KMS-11 (cell line): ENCODE data around the gene ITGB3.

Source experiments
- H2AFZ ChIP-seq: fragments of 200-600 bp; sonication (generic); 2 replicates; pipeline ENCODE4 v1.6.1; 2016; ENCODE audit warnings: antibody characterized with exemption, mixed run types, low read depth
- H3K27ac ChIP-seq: fragments of 200-600 bp; sonication (generic); 2 replicates; pipeline ENCODE4 v1.6.1; 2016; ENCODE audit warnings: mild to moderate bottlenecking, mixed run types
- H3K27me3 ChIP-seq: fragments of 200-600 bp; sonication (generic); 2 replicates; pipeline ENCODE4 v1.6.1; 2017; ENCODE audit warnings: mild to moderate bottlenecking, low read depth, mixed run types, moderate library complexity; ENCODE audit not compliant: insufficient read depth
- H3K36me3 ChIP-seq: fragments of 200-600 bp; sonication (generic); 2 replicates; pipeline ENCODE4 v1.6.1; 2017; ENCODE audit warnings: mild to moderate bottlenecking, mixed run types; ENCODE audit not compliant: insufficient read depth
- H3K4me1 ChIP-seq: fragments of 200-600 bp; sonication (generic); 2 replicates; pipeline ENCODE4 v1.6.1; 2016; ENCODE audit warnings: mild to moderate bottlenecking, low read depth, mixed run types; ENCODE audit not compliant: poor library complexity, severe bottlenecking
- H3K4me2 ChIP-seq: fragments of 200-600 bp; sonication (generic); 2 replicates; pipeline ENCODE4 v1.7.0; 2016; ENCODE audit warnings: mild to moderate bottlenecking, mixed run types
- H3K4me3 ChIP-seq: fragments of 200-600 bp; sonication (generic); IDR thresholded peaks from 2 replicates; pipeline ENCODE4 v1.6.1; 2017; ENCODE audit warnings: low read depth, low read length, mixed read lengths; ENCODE audit not compliant: insufficient read depth
- H3K79me2 ChIP-seq: fragments of 200-600 bp; sonication (generic); 2 replicates; pipeline ENCODE4 v1.6.1; 2016; ENCODE audit warnings: low read depth, mixed run types; ENCODE audit not compliant: insufficient read depth
- H3K9ac ChIP-seq: fragments of 200-600 bp; sonication (generic); 2 replicates; pipeline ENCODE4 v1.6.1; 2016; ENCODE audit warnings: mild to moderate bottlenecking, mixed run types
- H4K20me1 ChIP-seq: fragments of 200-600 bp; sonication (generic); 2 replicates; pipeline ENCODE4 v1.6.1; 2016; ENCODE audit warnings: mild to moderate bottlenecking, mixed run types; ENCODE audit not compliant: insufficient read depth
- TF ChIP-seq, protein P1 (sequence below): fragments of 200-600 bp; sonication (generic); conservative IDR thresholded peaks from 2 replicates; pipeline ENCODE4 v1.6.1; 2017; ENCODE audit warnings: low read depth, mild to moderate bottlenecking, antibody characterized with exemption, low read length, moderate library complexity, mixed read lengths

ITGB3 gene

DNA sequence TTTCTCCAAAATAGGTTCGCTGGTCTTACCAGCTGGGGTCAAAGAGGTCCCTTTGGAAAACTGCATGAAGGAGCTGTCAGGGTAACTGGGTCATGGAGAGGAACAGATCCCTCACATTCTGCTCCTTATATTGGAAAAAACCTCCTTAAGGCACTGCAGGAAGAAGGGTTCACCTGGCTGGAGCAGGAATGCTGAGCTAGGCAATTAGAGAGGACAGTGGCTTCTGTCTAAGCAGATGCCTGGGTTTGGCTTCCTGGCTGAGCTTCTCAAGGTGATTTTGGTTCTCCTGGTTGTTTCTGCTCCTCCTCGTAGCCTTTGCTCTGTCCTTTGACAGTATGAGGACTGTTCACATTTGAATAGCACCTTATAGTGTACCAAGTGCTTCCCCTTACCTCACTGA, 19.6 kb downstream of the ITGB3 start:
- H4K20me1 ChIP-seq, result no peaks in the 10 kb centered on the region
- H3K9ac ChIP-seq, result no peak overlapping the region
- H2AFZ ChIP-seq, result no peak overlapping the region
- H3K27ac ChIP-seq, result no peak overlapping the region
- H3K4me3 ChIP-seq, result no peak overlapping the region
- no peak overlapping the region for H3K4me2 ChIP-seq
- no peaks in the 10 kb centered on the region for H3K36me3 ChIP-seq
- H3K4me1 ChIP-seq, result peaks cover 6% of the 10 kb centered on the region
- H3K27me3 ChIP-seq, result no peaks in the 10 kb centered on the region
- TF ChIP-seq, protein P1, sequence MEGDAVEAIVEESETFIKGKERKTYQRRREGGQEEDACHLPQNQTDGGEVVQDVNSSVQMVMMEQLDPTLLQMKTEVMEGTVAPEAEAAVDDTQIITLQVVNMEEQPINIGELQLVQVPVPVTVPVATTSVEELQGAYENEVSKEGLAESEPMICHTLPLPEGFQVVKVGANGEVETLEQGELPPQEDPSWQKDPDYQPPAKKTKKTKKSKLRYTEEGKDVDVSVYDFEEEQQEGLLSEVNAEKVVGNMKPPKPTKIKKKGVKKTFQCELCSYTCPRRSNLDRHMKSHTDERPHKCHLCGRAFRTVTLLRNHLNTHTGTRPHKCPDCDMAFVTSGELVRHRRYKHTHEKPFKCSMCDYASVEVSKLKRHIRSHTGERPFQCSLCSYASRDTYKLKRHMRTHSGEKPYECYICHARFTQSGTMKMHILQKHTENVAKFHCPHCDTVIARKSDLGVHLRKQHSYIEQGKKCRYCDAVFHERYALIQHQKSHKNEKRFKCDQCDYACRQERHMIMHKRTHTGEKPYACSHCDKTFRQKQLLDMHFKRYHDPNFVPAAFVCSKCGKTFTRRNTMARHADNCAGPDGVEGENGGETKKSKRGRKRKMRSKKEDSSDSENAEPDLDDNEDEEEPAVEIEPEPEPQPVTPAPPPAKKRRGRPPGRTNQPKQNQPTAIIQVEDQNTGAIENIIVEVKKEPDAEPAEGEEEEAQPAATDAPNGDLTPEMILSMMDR, result no peak
- H3K79me2 ChIP-seq, result no peaks in the 10 kb centered on the region

DNA sequence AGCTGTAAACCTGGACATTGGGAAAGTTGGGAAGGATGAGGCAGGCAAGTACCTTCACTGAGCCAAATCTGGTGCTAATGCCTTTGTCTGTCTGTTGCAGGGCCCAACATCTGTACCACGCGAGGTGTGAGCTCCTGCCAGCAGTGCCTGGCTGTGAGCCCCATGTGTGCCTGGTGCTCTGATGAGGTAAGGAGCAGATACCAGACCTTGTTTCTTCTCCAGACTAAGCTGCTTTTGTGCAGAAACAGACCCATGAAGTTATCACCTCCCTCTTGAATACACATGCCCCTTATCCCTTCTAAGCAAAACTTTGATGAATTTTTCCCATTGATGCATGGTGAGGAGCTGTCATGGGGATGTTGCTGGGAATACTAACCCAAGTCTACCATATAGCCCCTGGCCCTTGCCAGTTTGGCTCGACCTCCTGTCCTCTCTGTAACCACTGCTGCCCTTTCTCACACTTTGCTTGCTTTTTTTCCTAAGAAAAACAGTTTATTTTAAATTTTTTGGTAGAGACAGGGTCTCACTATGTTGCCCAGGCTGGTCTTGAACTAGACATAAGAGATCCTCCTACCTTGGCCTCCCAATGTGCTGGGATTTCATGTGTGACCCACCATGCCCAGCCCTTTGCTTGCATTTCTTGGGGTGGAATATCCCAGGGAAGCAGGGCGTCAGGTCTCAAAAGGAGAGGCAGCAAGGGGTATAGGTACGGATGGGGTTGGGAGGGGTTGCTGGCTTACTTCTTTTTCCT, 20.9 kb downstream of the ITGB3 start:
- TF ChIP-seq, protein P1, result no peak
- no peak overlapping the region for H3K9ac ChIP-seq
- H3K4me2 ChIP-seq, result no peak overlapping the region
- no peak overlapping the region for H3K4me3 ChIP-seq
- H4K20me1 ChIP-seq, result no peaks in the 10 kb centered on the region
- no peak overlapping the region for H2AFZ ChIP-seq
- H3K27me3 ChIP-seq, result no peaks in the 10 kb centered on the region
- H3K27ac ChIP-seq, result no peak overlapping the region
- H3K79me2 ChIP-seq, result no peaks in the 10 kb centered on the region
- peaks cover 18% of the 10 kb centered on the region for H3K4me1 ChIP-seq
- H3K36me3 ChIP-seq, result no peaks in the 10 kb centered on the region

DNA sequence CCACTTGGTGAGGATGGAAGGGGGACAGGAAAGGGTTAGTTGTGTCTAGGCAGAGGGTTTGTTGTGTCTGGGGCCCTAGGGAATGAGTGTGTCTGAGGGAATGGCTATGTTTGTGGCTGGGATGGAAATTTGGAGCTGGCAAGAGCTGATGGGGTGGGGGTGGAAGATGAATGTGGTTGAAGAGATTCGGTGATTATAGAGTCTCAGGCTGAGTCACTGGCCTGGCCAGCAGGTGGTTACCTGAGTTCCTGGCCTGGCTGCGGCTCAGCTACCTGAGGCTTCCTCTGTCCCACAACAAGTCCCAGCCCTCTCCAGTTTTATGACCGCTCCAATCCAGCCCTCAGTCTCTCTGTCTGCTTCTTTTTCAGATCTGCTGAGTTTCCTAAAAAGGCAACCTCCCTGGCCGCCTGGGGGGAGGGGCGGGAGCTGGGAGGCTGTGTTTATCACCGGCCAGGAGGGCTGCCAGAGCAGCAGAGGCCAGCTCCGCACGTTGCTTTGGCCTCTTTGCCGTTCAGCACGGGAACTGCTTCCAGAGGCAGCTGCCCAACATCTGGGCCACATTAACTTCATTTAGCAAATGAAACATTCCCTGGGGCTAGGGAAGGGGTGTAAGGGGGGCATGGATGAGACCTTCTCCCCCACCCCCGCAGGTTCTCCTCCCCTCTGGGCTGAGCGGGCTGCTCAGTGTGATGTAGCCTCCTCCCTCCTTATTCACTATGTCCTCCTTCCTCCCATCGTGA, 21.8 kb downstream of the ITGB3 start:
- no peak overlapping the region for H3K4me3 ChIP-seq
- no peak overlapping the region for H3K4me2 ChIP-seq
- H3K4me1 ChIP-seq, result peaks cover 26% of the 10 kb centered on the region
- no peak overlapping the region for H3K9ac ChIP-seq
- H3K79me2 ChIP-seq, result no peaks in the 10 kb centered on the region
- H2AFZ ChIP-seq, result no peak overlapping the region
- no peaks in the 10 kb centered on the region for H3K36me3 ChIP-seq
- no peaks in the 10 kb centered on the region for H3K27me3 ChIP-seq
- TF ChIP-seq, protein P1, result no peak
- H3K27ac ChIP-seq, result no peak overlapping the region
- H4K20me1 ChIP-seq, result no peaks in the 10 kb centered on the region

DNA sequence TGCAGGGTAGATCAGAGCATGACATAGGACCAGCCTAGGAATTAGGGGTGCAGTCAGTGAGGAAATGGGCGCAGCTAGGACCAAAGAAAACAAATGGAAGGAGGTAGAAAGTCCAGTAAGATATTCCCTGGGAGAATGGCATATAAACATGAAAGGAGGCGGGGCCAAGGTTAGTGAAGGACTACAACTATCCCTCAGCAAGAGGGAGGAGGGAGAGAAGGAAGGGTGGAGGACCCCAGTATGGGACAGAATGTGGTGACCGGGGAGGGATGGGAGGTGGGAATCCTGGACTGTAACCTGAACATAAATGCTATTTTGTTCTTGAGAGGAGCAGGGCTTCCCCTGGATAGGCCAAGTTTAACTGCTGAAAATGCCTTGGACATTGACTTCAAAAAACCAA, 22.8 kb downstream of the ITGB3 start:
- peaks cover 26% of the 10 kb centered on the region for H3K4me1 ChIP-seq
- no peak overlapping the region for H2AFZ ChIP-seq

More for the DNA sequence above, 22.8 kb downstream of the ITGB3 start:
- TF ChIP-seq, protein P1, result no peak
- no peaks in the 10 kb centered on the region for H3K36me3 ChIP-seq
- H3K27ac ChIP-seq, result no peak overlapping the region
- no peak overlapping the region for H3K4me3 ChIP-seq
- H3K4me2 ChIP-seq, result no peak overlapping the region
- no peaks in the 10 kb centered on the region for H3K27me3 ChIP-seq
- H3K79me2 ChIP-seq, result no peaks in the 10 kb centered on the region
- H3K9ac ChIP-seq, result no peak overlapping the region
- H4K20me1 ChIP-seq, result no peaks in the 10 kb centered on the region
